Ectodermal cell (in vitro differentiated cells): ENCODE data around the gene NASP.
"Not testable (repeated sequence)": the region's sequence is repeated elsewhere in the genome, so short reads cannot be mapped to it uniquely, and the experiment has no call there.

Source experiments
- H3K27ac ChIP-seq: 2 replicates; pipeline ENCODE4 v1.7.0; 2013; ENCODE audit warnings: mild to moderate bottlenecking, low read depth, low read length; ENCODE audit not compliant: insufficient read depth, poor library complexity, severe bottlenecking
- H3K27me3 ChIP-seq: 2 replicates; pipeline ENCODE4 v1.7.0; 2013; ENCODE audit warnings: mild to moderate bottlenecking, low read length; ENCODE audit not compliant: insufficient read depth, control insufficient read depth, poor library complexity, severe bottlenecking
- H3K36me3 ChIP-seq: one replicate; pipeline ENCODE4 v1.7.0; 2013; ENCODE audit warnings: low read length; ENCODE audit not compliant: control insufficient read depth, insufficient read depth
- H3K4me1 ChIP-seq: one replicate; pipeline ENCODE4 v1.7.0; 2013; ENCODE audit warnings: low read length; ENCODE audit not compliant: control insufficient read depth, insufficient read depth
- H3K4me3 ChIP-seq: 2 replicates; pipeline ENCODE4 v1.7.0; 2013; ENCODE audit warnings: low read depth, low read length, control low read depth; ENCODE audit not compliant: insufficient read depth
- H3K9me3 ChIP-seq: 2 replicates; pipeline ENCODE4 v1.7.0; 2013; ENCODE audit warnings: mild to moderate bottlenecking, low read length, moderate library complexity; ENCODE audit not compliant: control insufficient read depth
- WGBS, 2 experiments: methylation state at CpG; one replicate each; pipeline ENCODE4 v1.1.7; 2013; ENCODE audit warnings: missing lambda C conversion rate in 2 of 2; 5-methylcytosine and 5-hydroxymethylcytosine counted together

NASP gene

DNA sequence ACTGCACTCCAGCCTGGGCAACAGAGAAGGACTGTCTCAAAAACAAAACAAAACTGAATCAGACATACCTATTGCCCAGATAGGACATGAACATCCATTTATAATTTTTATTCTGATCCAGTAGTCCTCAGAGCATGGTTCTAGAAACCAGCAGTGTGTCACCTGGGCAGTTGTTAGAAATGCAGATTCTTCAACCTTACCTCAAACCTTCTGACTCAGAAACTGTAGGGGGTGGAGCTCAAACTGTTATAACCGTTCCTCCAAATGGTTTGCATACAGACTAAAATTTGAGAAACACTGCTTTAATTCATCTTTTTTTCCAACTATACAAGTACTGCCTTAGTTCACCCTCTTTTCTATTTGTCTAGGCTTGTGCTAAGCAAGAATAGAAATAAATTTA is 6.0 kb downstream of the NASP start:
- no peaks in the 10 kb centered on the region for H3K27me3 ChIP-seq
- no peak overlapping the region for H3K27ac ChIP-seq
- H3K9me3 ChIP-seq = no peaks in the 10 kb centered on the region
- peaks cover 18% of the 10 kb centered on the region for H3K36me3 ChIP-seq
- no peaks in the 10 kb centered on the region for H3K4me1 ChIP-seq
- 77 to 90% methylated on average over 1 of the region's 1 CpG for WGBS, 2 experiments
- no peak overlapping the region for H3K4me3 ChIP-seq

DNA sequence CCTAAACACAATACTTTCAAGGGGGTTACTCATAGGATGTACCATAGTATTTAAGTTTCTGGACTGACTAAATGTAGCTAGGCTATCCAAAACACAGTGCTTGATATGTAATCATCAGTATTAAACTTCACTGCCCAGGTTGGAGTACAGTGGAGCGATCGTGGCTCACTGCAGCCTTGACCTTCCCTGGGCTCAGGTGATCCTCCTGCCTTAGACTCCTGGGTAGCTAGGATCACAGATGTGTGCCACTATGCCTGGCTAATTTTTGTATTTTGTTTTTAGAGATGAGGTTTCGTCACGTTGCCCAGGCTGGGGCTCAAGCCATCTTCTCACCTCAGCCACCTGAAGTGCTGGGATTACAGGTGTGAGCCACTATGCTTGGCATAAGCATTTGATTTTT is 10.6 kb downstream of the NASP start:
- Histone ChIP-seq H3K27me3 (no peaks in the 10 kb centered on the region), H3K9me3 (no peaks in the 10 kb centered on the region), H3K4me1 (no peaks in the 10 kb centered on the region), H3K36me3 (peaks cover 42% of the 10 kb centered on the region), H3K4me3 (no peak overlapping the region), H3K27ac (no peak overlapping the region)
- WGBS, 2 experiments = 94 to 95% methylated on average over 4 of the region's 4 CpGs

DNA sequence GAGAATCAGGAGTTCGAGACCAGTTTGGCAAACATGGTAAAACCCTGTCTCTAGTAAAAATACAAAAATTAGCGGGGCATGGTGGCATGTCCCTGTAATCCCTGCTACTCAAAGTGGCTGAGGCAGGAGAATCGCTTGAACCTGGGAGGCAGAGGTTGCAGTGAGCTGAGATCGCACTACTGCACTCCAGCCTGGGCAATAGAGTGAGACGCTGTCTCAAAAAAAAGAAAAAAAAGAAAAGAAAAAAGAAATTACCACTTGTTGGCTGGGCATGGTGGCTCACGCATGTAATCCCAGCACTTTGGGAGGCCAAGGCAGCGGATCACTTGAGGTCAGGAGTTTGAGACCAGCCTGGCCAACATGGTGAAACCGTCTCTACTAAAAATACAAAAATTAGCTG is 12.9 kb downstream of the NASP start:
- not testable (repeated sequence) for H3K4me1 ChIP-seq, H3K9me3 ChIP-seq, H3K4me3 ChIP-seq, H3K27ac ChIP-seq, H3K27me3 ChIP-seq
- H3K36me3 ChIP-seq = peaks cover 35% of the 10 kb centered on the region
- WGBS, 2 experiments = 94 to 95% methylated on average over 8 of the region's 8 CpGs

DNA sequence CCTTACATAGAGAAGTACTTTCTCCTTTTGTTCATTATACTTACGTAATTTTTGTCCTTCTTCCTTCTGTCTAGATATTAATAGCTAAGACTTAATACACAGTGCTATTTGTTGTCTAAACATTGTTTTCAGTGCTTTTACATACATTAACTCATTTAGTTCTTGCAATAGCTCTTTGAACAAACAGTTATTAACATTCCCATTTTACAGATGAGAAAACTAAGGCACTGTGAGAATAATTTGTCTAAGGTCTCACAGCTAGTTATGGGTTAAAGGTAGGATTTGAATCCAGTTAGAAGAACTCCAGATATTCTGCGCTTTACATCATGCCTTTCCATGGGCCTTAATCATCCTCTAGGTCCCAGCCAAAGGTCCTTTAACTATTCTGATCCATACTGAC is 20.4 kb downstream of the NASP start:
- H3K27me3 ChIP-seq = no peaks in the 10 kb centered on the region
- 88 to 99% methylated on average over 1 to 2 of the region's 2 CpGs for WGBS, 2 experiments
- H3K9me3 ChIP-seq = no peaks in the 10 kb centered on the region
- H3K4me1 ChIP-seq = no peaks in the 10 kb centered on the region
- H3K4me3 ChIP-seq = no peak overlapping the region
- peaks cover 26% of the 10 kb centered on the region for H3K36me3 ChIP-seq
- no peak overlapping the region for H3K27ac ChIP-seq

DNA sequence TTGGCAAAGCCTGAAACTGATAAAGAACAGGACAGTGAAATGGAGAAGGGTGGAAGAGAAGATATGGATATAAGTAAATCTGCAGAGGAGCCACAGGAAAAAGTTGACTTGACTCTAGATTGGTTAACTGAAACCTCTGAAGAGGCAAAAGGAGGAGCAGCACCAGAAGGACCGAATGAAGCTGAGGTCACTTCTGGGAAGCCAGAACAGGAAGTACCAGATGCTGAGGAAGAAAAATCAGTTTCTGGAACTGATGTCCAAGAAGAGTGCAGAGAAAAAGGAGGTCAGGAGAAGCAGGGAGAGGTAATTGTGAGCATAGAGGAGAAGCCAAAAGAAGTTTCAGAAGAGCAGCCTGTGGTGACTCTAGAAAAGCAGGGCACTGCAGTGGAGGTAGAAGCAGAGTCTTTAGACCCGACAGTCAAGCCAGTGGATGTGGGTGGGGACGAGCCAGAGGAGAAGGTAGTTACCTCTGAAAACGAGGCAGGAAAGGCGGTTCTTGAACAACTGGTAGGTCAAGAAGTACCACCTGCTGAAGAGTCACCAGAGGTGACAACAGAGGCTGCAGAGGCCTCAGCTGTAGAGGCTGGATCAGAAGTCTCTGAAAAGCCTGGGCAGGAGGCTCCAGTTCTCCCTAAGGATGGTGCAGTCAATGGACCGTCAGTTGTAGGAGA is 23.7 kb downstream of the NASP start:
- H3K36me3 ChIP-seq = peaks cover 48% of the 10 kb centered on the region
- no peak overlapping the region for H3K27ac ChIP-seq
- 87 to 88% methylated on average over 6 of the region's 6 CpGs for WGBS, 2 experiments
- H3K4me1 ChIP-seq = no peaks in the 10 kb centered on the region
- H3K4me3 ChIP-seq = no peak overlapping the region
- no peaks in the 10 kb centered on the region for H3K27me3 ChIP-seq
- H3K9me3 ChIP-seq = no peaks in the 10 kb centered on the region

DNA sequence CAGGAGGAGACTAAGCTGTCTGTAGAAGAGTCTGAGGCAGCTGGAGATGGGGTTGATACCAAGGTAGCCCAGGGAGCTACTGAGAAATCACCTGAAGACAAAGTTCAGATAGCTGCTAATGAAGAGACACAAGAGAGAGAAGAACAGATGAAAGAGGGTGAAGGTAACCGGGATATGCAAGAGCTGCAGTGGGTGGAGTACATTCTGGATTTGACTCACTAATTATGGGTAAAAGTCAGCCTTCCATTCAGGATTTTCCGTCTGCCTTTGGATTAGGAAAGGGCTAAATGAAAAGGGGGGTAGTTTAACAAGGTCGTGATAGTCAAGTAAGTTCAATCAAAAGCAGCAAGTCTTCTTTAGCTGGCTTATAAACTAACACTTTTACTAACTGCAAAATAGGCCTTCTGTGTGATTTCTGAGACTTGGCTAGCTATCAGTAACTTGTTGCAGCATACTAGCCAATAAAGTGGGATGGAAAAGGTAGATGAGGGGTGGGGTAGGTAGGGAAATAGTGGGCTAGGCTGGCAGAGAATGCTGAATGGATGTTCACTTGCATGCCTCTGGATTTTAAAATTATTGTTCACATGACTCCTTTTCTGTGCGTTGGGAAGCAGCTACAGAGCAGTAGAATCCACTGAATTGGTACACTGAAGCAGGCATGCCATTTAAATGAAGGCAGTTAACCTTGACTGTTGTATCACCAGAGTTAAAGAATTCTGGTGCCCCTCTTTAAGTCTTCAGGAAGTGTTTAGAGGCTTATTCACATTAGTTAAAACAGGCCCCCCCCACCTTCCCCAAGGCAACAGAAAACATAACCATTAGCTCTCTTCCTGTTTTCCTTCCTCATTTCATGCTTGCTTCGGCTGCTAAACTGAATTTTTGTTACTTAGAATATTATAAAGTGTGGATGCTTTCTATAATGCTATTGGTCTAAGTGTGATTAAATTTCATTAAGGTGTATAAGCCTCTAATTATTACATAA is 24.6 kb downstream of the NASP start:
- Histone ChIP-seq H3K27me3 (no peaks in the 10 kb centered on the region), H3K27ac (no peak overlapping the region), H3K9me3 (no peaks in the 10 kb centered on the region), H3K4me3 (no peak overlapping the region), H3K36me3 (peaks cover 50% of the 10 kb centered on the region), H3K4me1 (no peaks in the 10 kb centered on the region)
- WGBS, 2 experiments = 94 to 98% methylated on average over 4 of the region's 5 CpGs

DNA sequence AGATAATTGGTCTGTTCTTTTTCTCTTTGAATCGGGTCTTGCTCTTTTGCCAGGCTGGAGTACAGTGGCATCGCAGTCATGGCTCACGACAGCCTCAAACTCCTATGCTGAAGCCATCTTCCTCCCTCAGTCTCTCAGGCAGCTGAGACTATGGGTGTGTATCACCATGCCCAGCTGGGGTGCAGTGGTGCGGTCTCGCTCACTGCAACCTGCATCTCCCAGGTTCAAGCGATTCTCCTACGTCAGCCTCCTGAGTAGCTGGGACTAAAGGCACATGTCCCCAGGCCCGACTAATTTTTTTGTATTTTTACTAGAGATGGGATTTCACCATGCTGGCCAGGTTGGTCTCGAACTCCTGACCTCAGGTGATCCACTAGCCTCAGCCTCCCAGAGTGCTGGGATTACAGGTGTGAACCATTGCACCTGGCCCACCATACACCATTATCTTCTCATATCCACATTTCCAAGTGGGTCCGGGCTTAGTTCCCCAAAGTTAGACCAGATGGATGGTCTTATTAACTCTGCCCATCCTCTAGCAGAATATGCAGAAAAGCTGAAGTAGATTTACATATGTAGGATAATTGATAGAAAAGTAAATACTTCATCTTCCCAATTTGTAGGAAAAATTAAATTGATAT is 26.9 kb downstream of the NASP start:
- Histone ChIP-seq H3K4me3 (no peak overlapping the region), H3K36me3 (peaks cover 69% of the 10 kb centered on the region), H3K4me1 (no peaks in the 10 kb centered on the region), H3K27ac (no peak overlapping the region), H3K27me3 (no peaks in the 10 kb centered on the region), H3K9me3 (no peaks in the 10 kb centered on the region)
- 91 to 97% methylated on average over 10 of the region's 10 CpGs for WGBS, 2 experiments

DNA sequence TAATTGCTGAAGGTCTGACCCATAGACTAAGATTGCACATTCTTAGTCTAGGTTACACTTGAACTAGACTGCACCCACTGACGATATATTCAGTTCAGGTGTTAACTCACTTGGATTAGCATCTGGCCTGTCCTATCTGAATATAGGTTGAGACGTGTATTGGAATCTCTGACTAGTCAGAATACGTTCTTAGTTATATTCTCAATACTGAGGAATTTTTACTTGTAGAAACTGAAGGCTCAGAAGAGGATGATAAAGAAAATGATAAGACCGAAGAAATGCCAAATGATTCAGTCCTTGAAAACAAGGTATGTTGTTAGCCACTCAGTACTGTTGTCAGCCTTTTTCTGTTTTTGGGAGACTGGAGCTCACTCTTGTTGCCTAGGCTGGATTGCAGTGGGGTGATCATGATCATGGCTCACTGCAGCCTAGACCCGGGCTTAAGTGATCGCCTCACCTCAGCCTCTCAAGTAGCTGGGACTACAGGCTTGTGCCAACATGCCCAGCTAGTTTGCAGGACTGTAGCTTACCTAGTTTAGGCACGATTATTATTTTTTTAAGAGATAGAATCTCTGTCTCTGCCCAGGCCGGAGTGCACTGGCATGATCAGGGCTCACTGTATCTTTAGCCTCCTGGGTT is 29.2 kb downstream of the NASP start:
- no peaks in the 10 kb centered on the region for H3K27me3 ChIP-seq
- peak overlapping the region; percentile 16 for H3K27ac ChIP-seq
- no peaks in the 10 kb centered on the region for H3K9me3 ChIP-seq
- no peaks in the 10 kb centered on the region for H3K4me1 ChIP-seq
- WGBS, 2 experiments = 90 to 92% methylated on average over 8 of the region's 8 CpGs
- H3K36me3 ChIP-seq = peaks cover 82% of the 10 kb centered on the region
- no peak overlapping the region for H3K4me3 ChIP-seq

DNA sequence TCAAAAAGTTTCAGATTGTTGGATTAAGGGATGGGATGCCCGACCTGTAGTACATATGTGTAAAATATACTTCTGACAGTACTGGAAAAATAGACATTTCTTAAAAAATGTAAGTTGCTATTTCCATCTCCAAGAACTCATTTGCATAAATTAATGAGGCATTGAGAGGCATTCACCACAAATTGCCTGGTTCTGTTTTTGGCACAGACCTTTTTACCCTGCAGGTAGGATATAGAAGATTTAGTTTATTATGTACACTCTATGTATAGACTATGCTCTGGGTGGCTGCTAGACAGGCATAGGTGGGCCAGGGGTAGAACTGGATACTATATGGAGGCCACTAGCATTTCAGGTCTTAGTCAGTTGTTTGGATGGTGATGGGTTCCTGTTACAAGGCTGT is 32.0 kb downstream of the NASP start:
- WGBS, 2 experiments = 88 to 100% methylated on average over 1 of the region's 1 CpG
- H3K36me3 ChIP-seq = peaks cover 55% of the 10 kb centered on the region
- no peak overlapping the region for H3K4me3 ChIP-seq
- H3K27me3 ChIP-seq = no peaks in the 10 kb centered on the region
- no peak overlapping the region for H3K27ac ChIP-seq
- H3K9me3 ChIP-seq = no peaks in the 10 kb centered on the region
- H3K4me1 ChIP-seq = no peaks in the 10 kb centered on the region

DNA sequence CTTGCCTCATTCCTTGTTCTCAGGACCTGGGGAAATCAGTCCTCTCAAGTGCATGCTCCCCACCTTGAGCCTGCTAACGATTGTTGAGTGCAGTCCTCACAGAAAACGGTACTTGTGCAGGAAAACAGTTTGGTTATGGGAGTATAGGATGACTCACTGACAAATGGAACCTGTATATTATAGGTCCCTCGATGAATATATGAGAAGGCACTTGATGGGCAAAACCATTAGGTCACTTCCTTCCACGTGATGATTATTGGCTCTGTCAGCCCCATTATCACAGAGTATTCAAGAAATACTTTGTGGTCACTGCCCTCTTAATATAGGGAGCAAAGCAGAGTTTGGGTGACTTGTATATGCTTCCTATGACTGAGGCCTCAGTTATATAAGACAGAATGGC is 33.8 kb downstream of the NASP start:
- H3K27ac ChIP-seq = no peak overlapping the region
- H3K4me1 ChIP-seq = no peaks in the 10 kb centered on the region
- no peaks in the 10 kb centered on the region for H3K9me3 ChIP-seq
- no peaks in the 10 kb centered on the region for H3K27me3 ChIP-seq
- no peak overlapping the region for H3K4me3 ChIP-seq
- 96 to 99% methylated on average over 4 of the region's 4 CpGs for WGBS, 2 experiments
- peaks cover 46% of the 10 kb centered on the region for H3K36me3 ChIP-seq
